Measurements from ENCODE around the gene MTFP1.

MTFP1 gene

GRCh38 chr22:30430933-30431332 is 5.4 kb downstream of the MTFP1 start:
- Histone ChIP-seq H3K9ac (no peak overlapping the region), H3K4me2 (no peak overlapping the region), H3K36me3 (ENCODE audit: insufficient read depth) (no peaks in the 10 kb centered on the region), H2AFZ (ENCODE audit: low read depth) (no peak overlapping the region), H4K20me1 (ENCODE audit: insufficient read depth) (no peaks in the 10 kb centered on the region), H3K27ac (no peak overlapping the region), H3K27me3 (ENCODE audit: insufficient read depth, low read depth) (no peaks in the 10 kb centered on the region), H3K4me3 (IDR thresholded peaks at IDR 0.05; ENCODE audit: insufficient read depth, low read depth, low read length) (no peak overlapping the region), H3K79me2 (ENCODE audit: insufficient read depth, low read depth) (no peaks in the 10 kb centered on the region), H3K4me1 (ENCODE audit: low read depth, poor library complexity, severe bottlenecking) (peaks cover 14% of the 10 kb centered on the region)
- TF ChIP-seq CTCF (conservative IDR thresholded peaks at IDR 0.05; ENCODE audit: low read depth, low read length) = no peak

GRCh38 chr22:30432096-30432495 is 6.5 kb downstream of the MTFP1 start:
- Histone ChIP-seq H3K27me3 (ENCODE audit: insufficient read depth, low read depth) (0 out of 2 replicates have a peak, but pooled peaks cover 3% of the 10 kb centered on the region), H4K20me1 (ENCODE audit: insufficient read depth) (no peaks in the 10 kb centered on the region), H3K79me2 (ENCODE audit: insufficient read depth, low read depth) (no peaks in the 10 kb centered on the region), H3K36me3 (ENCODE audit: insufficient read depth) (no peaks in the 10 kb centered on the region), H3K9ac (no peak overlapping the region), H3K4me1 (ENCODE audit: low read depth, poor library complexity, severe bottlenecking) (peaks cover 9% of the 10 kb centered on the region), H3K27ac (no peak overlapping the region), H2AFZ (ENCODE audit: low read depth) (no peak overlapping the region), H3K4me2 (no peak overlapping the region), H3K4me3 (IDR thresholded peaks at IDR 0.05; ENCODE audit: insufficient read depth, low read depth, low read length) (no peak overlapping the region)
- no peak for TF ChIP-seq CTCF (conservative IDR thresholded peaks at IDR 0.05; ENCODE audit: low read depth, low read length)

- Histone ChIP-seq H3K79me2 (ENCODE audit: insufficient read depth, low read depth) (no peaks in the 10 kb centered on the region), H3K9ac (no peak overlapping the region), H3K27ac (no peak overlapping the region), H3K4me3 (IDR thresholded peaks at IDR 0.05; ENCODE audit: insufficient read depth, low read depth, low read length) (no peak overlapping the region), H3K36me3 (ENCODE audit: insufficient read depth) (no peaks in the 10 kb centered on the region), H3K4me1 (ENCODE audit: low read depth, poor library complexity, severe bottlenecking) (peaks cover 9% of the 10 kb centered on the region), H3K4me2 (no peak overlapping the region), H2AFZ (ENCODE audit: low read depth) (no peak overlapping the region), H3K27me3 (ENCODE audit: insufficient read depth, low read depth) (0 out of 2 replicates have a peak, but pooled peaks cover 3% of the 10 kb centered on the region), H4K20me1 (ENCODE audit: insufficient read depth) (no peaks in the 10 kb centered on the region)
- no peak for TF ChIP-seq CTCF (conservative IDR thresholded peaks at IDR 0.05; ENCODE audit: low read depth, low read length)
Observed at GRCh38 chr22:30432520-30432919, 7.0 kb downstream of the MTFP1 start.

GRCh38 chr22:30433227-30433626 is 7.7 kb downstream of the MTFP1 start:
- Histone ChIP-seq H2AFZ (ENCODE audit: low read depth) (no peak overlapping the region), H3K36me3 (ENCODE audit: insufficient read depth) (no peaks in the 10 kb centered on the region), H3K4me3 (IDR thresholded peaks at IDR 0.05; ENCODE audit: insufficient read depth, low read depth, low read length) (no peak overlapping the region)

More at GRCh38 chr22:30433227-30433626, 7.7 kb downstream of the MTFP1 start:
- no peak overlapping the region for H3K9ac ChIP-seq
- H3K27ac ChIP-seq = no peak overlapping the region
- no peak for TF ChIP-seq CTCF (conservative IDR thresholded peaks at IDR 0.05; ENCODE audit: low read depth, low read length)
- peaks cover 9% of the 10 kb centered on the region for H3K4me1 ChIP-seq (ENCODE audit: low read depth, poor library complexity, severe bottlenecking)
- H4K20me1 ChIP-seq (ENCODE audit: insufficient read depth) = no peaks in the 10 kb centered on the region
- no peaks in the 10 kb centered on the region for H3K79me2 ChIP-seq (ENCODE audit: insufficient read depth, low read depth)
- H3K27me3 ChIP-seq (ENCODE audit: insufficient read depth, low read depth) = peaks cover 10% of the 10 kb centered on the region; the same call in 1 of the 2 replicates
- no peak overlapping the region for H3K4me2 ChIP-seq

All from KMS-11 (cell line).